Stomach (tissue), 9 donors: Measurements from ENCODE around the gene CCDC148. TPM values are rescaled to one million over a fixed set of nuclear protein-coding genes. Genes with fewer than 3 reads are reported as not detected.
A peak's percentile ranks its signal among the peaks of the same experiment; 100 is the strongest.

Experiments used
- DNase-seq, 2 donors: peaks; one replicate each; pipeline versions ENCODE4 v3.0.0 to v3.0.0-alpha.2; 2013 to 2019
- H3K27ac ChIP-seq, 5 donors: fragments of 200-600 bp in 4 of 5; sonication (generic) in 4 of 5; one replicate each; pipeline ENCODE4 v1.5.1; 2013 to 2019; ENCODE audit warnings: mild to moderate bottlenecking in 1 of 5, moderate library complexity in 1 of 5
- H3K27me3 ChIP-seq, 3 donors: fragments of 200-600 bp; sonication (generic); one replicate each; pipeline ENCODE4 v1.5.1; 2017 to 2019; ENCODE audit warnings: mixed run types in 1 of 3
- H3K36me3 ChIP-seq, 4 donors: fragments of 200-600 bp; sonication (generic); 1 replicate in 3 of 4; 2 replicates in 1 of 4; pipeline ENCODE4 v1.5.1; 2016 to 2019
- H3K4me1 ChIP-seq, 4 donors: fragments of 200-600 bp; sonication (generic); one replicate each; pipeline ENCODE4 v1.5.1; 2016 to 2019
- H3K4me3 ChIP-seq, 4 donors: fragments of 200-600 bp; sonication (generic) in 3 of 4; one replicate each; pipeline ENCODE4 v1.5.1; 2016 to 2019; ENCODE audit warnings: mild to moderate bottlenecking in 1 of 4
- H3K9me3 ChIP-seq, 4 donors: fragments of 200-600 bp; sonication (generic); one replicate each; pipeline ENCODE4 v1.5.1; 2016 to 2019
- CTCF ChIP-seq, 7 experiments: fragments of 450-650 bp in 4 of 7; fragments of 200-600 bp in 3 of 7; sonication (generic) in 3 of 7; IDR thresholded peaks; one replicate each; pipeline ENCODE4 v1.5.1; 2016 to 2019; ENCODE audit warnings: antibody characterized with exemption in 7 of 7, control low read depth in 2 of 7, mild to moderate bottlenecking in 1 of 7
- EP300 ChIP-seq: sonication (generic); formaldehyde crosslinking; IDR thresholded peaks from one replicate; pipeline ENCODE4 v1.6.1; 2017; ENCODE audit warnings: antibody characterized with exemption
- POLR2A ChIP-seq, 4 donors: fragments of 450-650 bp; IDR thresholded peaks; one replicate each; pipeline ENCODE4 v1.6.1; 2016; ENCODE audit warnings: antibody characterized with exemption in 4 of 4, control low read depth in 2 of 4, mild to moderate bottlenecking in 1 of 4, moderate library complexity in 1 of 4
- POLR2AphosphoS5 ChIP-seq, 3 donors: sonication (generic); formaldehyde crosslinking; IDR thresholded peaks; one replicate each; pipeline ENCODE4 v1.6.1; 2016; ENCODE audit warnings: antibody characterized with exemption in 3 of 3
- WGBS, 5 donors: extraction: QIAGEN DNeasy Blood & Tissue Kit in 3 of 5; methylation state at CpG; one replicate each; pipeline versions ENCODE4 v1.1.5 to v1.1.7; 2013 to 2018; 5-methylcytosine and 5-hydroxymethylcytosine counted together
- intact Hi-C: fragments of 100-400 bp; cut with DNase I; formaldehyde crosslinking; loops from one replicate; pipeline ENCODE4 v1.15.1; 2023; ENCODE audit warnings: low total_unique reads
- polyA plus RNA-seq, 3 donors: library from polyadenylated mRNA; stranded (reverse); fragments of 200-250 nt; gene quantifications; one replicate each; pipeline ENCODE4 v1.2.3, GENCODE V29; 2013
- small RNA-seq, 4 donors: library from RNA; depleted of rRNA; stranded (forward); fragments of <200 nt; gene quantifications; one replicate each; pipeline ENCODE3, GENCODE V24; 2016
- total RNA-seq, 5 donors: library from RNA; depleted of rRNA; stranded (reverse); fragments of >200 nt; gene quantifications; one replicate each; pipeline versions ENCODE4 v1.1.0 to v1.2.3, GENCODE V29; 2014 to 2016
- donor health status: healthy with polysubstance abuse.
- donor health status: Bipolar disorder and iron deficiency.
- donor health status: healthy.

The CCDC148 gene
- total and polyA plus RNA-seq, 8 donors: 0.25 to 1.3 (median 0.43) TPM; not detected in 5

DNA sequence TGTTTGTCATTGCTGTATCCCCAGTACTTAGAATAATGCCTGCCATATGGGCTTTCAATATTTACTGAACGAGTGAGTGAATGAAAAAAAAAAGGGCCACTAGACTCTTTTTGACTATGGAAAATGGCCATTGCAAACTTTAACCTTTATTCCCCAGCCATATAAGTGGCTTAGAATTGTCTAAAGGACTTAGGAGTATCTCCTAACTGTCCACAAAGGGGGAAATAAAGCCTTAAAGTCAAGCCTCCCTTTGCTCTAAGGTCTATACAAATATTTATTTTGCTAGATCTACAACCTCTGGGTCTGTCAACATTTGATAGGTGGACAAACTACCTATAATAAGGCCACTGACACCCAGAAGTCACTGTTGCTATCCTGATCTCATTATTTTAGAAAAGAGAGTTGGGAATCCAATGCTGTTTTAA, 329.2 kb downstream of the CCDC148 start:
- 23 to 50% (median 37%) methylated on average over 1 of the region's 1 CpG for WGBS, 5 donors

GRCh38 chr2:158125756-158126498, 330.6 kb downstream of the CCDC148 start:
- H3K36me3 ChIP-seq: no peaks in the 10 kb centered on the region
- no peak overlapping the region for H3K4me3 ChIP-seq
- no peak overlapping the region for H3K27ac ChIP-seq
- WGBS, 5 donors: 49 to 68% (median 60%) methylated on average over 5 of the region's 5 CpGs
- H3K27me3 ChIP-seq: no peaks in the 10 kb centered on the region
- no peak for DNase-seq
- peaks cover 4 to 28% (median 22%) of the 10 kb centered on the region in 4 donors for H3K4me1 ChIP-seq
- no peaks in the 10 kb centered on the region for H3K9me3 ChIP-seq
- intact Hi-C loops: no loop called here
- no peak for TF ChIP-seq EP300
- no peak for TF ChIP-seq CTCF (IDR thresholded peaks at IDR 0.05)

More for the DNA sequence above, 329.2 kb downstream of the CCDC148 start:
- no peaks in the 10 kb centered on the region for H3K36me3 ChIP-seq
- H3K4me3 ChIP-seq: no peak overlapping the region
- no peaks in the 10 kb centered on the region for H3K27me3 ChIP-seq
- H3K27ac ChIP-seq: peak overlapping the region in 2 of 5 donors; percentile 61 to 81
- H3K4me1 ChIP-seq: peaks cover 17 to 33% (median 24%) of the 10 kb centered on the region in 4 donors
- intact Hi-C loops: no loop called here
- DNase-seq: no peak
- H3K9me3 ChIP-seq: no peaks in the 10 kb centered on the region
- TF ChIP-seq CTCF (IDR thresholded peaks at IDR 0.05): no peak
- no peak for TF ChIP-seq POLR2A (IDR thresholded peaks at IDR 0.05)
- TF ChIP-seq POLR2AphosphoS5 (IDR thresholded peaks at IDR 0.05): no peak
- TF ChIP-seq EP300: no peak

GRCh38 chr2:158124896-158125295, 331.7 kb downstream of the CCDC148 start:
- peaks cover 4 to 32% (median 19%) of the 10 kb centered on the region in 4 donors for H3K4me1 ChIP-seq
- WGBS, 5 donors: 48 to 82% (median 57%) methylated on average over 2 of the region's 2 CpGs
- intact Hi-C loops: no loop called here
- TF ChIP-seq EP300 (no peak), CTCF (IDR thresholded peaks at IDR 0.05) (no peak), POLR2AphosphoS5 (IDR thresholded peaks at IDR 0.05) (no peak), POLR2A (IDR thresholded peaks at IDR 0.05) (no peak)
- no peaks in the 10 kb centered on the region for H3K36me3 ChIP-seq
- no peaks in the 10 kb centered on the region for H3K9me3 ChIP-seq
- DNase-seq: no peak
- no peak overlapping the region for H3K27ac ChIP-seq
- no peak overlapping the region for H3K4me3 ChIP-seq
- H3K27me3 ChIP-seq: no peaks in the 10 kb centered on the region

Small RNA genes within 50 kb of the gene (small RNA-seq; reads per million reads assigned to genes)
- 0 reads per million in 4 donors for gene RN7SL393P

Other genes with a start within 250 kb of the CCDC148 start
- 100 to 1,000 TPM in 3 of 5 donors, 10 to 100 TPM in 2; 71.4 to 223 (median 131) TPM for gene PKP4, start 199 bp upstream of the CCDC148 start, total RNA-seq
- gene PKP4, start 199 bp upstream of the CCDC148 start, polyA plus RNA-seq: 10 to 100 TPM; 20.5 to 24.6 (median 21.4) TPM